K562 (cell line): ENCODE data around the gene DIP2C. TPM values are rescaled to one million over a fixed set of nuclear protein-coding genes. Genes with fewer than 3 reads are reported as not detected.

Source experiments
- ATAC-seq: fragments of 200-7000 bp; cut with Tn5 transposase; 3 replicates; pipeline ENCODE4 v1.9.1; 2020; ENCODE audit warnings: moderate library complexity
- BruUV-seq: library from RNA; stranded (reverse); fragments of 400-500 nt; replicated peaks from 2 replicates; lab custom pipeline; 2021; lab: Mats Ljungman, UMichigan
- CTCF ChIA-PET: fragments of 300-600 bp; formaldehyde crosslinking; extraction: SDS; loops from one replicate; lab custom pipeline; 2021; ENCODE audit warnings: low intra/inter-chr PET ratio; lab: Yijun Ruan, JAX
- POLR2A ChIA-PET: fragments of 300-600, 350-650 bp; sonication (Branson Sonifier 250); formaldehyde crosslinking; extraction: SDS; loops from one replicate; lab custom pipeline; 2021; ENCODE audit warnings: antibody characterized with exemption, inconsistent platforms; lab: Yijun Ruan, JAX
- DNase-seq, 4 experiments: peaks; one replicate each; pipeline versions ENCODE4 v3.0.0 to v3.0.0-alpha.2; 2011 to 2018; ENCODE audit warnings: low spot score in 3 of 4, mixed read lengths in 3 of 4; ENCODE audit errors: extremely low read depth in 1 of 4
- FAIRE-seq: peaks from 2 replicates; lab custom pipeline; 2011; peaks lifted over from hg19 to GRCh38; lab: Jason Lieb, UNC
- H2AFZ ChIP-seq: 2 replicates; pipeline ENCODE4 v1.6.0; 2011; ENCODE audit warnings: low read depth, low read length, control low read depth, inconsistent platforms
- H3K27ac ChIP-seq: fragments of 200-600 bp; 3 replicates; pipeline ENCODE4 v1.8.0; 2011; ENCODE audit warnings: low read depth, mild to moderate bottlenecking, control low read depth, inconsistent platforms, low read length, moderate library complexity, mixed read lengths; ENCODE audit errors: extremely low read depth
- H3K27me3 ChIP-seq, 2 experiments: fragments of 300-600 bp in 1 of 2; 2 replicates in 1 of 2; 3 replicates in 1 of 2; pipeline versions ENCODE4 v1.6.0 to v1.8.0; 2011; ENCODE audit warnings: inconsistent platforms in 2 of 2, low read length in 2 of 2, mild to moderate bottlenecking in 1 of 2, mixed read lengths in 1 of 2, moderate library complexity in 1 of 2; ENCODE audit not compliant: control insufficient read depth in 2 of 2, insufficient read depth in 2 of 2
- H3K36me3 ChIP-seq: fragments of 300-600 bp; 3 replicates; pipeline ENCODE4 v1.8.0; 2011; ENCODE audit warnings: mild to moderate bottlenecking, low read length, inconsistent platforms; ENCODE audit not compliant: control insufficient read depth, insufficient read depth
- H3K4me1 ChIP-seq, 2 experiments: fragments of 200-600 bp in 1 of 2; replicated peaks in 1 of 2; 2 replicates in 1 of 2; 3 replicates in 1 of 2; pipeline versions ENCODE4 v1.5.1 to v1.8.0; 2011; ENCODE audit warnings: inconsistent platforms in 2 of 2, low read length in 2 of 2, mild to moderate bottlenecking in 1 of 2, mixed read lengths in 1 of 2, moderate library complexity in 1 of 2; ENCODE audit not compliant: control insufficient read depth in 2 of 2, insufficient read depth in 2 of 2
- H3K4me2 ChIP-seq: 2 replicates; pipeline ENCODE4 v1.6.1; 2011; ENCODE audit warnings: low read length, control low read depth, inconsistent platforms, mixed read lengths; ENCODE audit not compliant: insufficient read depth
- H3K4me3 ChIP-seq: fragments of 200-600 bp; sonication (generic), shearing (Covaris generic); 2 replicates; pipeline ENCODE4 v1.5.1; 2016; ENCODE audit warnings: control low read depth, inconsistent platforms
- H3K79me2 ChIP-seq: fragments of 200-600 bp; 3 replicates; pipeline ENCODE4 v1.8.0; 2011; ENCODE audit warnings: low read length, inconsistent platforms; ENCODE audit not compliant: control insufficient read depth, insufficient read depth
- H3K9ac ChIP-seq, 2 experiments: 2 replicates each; pipeline versions ENCODE4 v1.6.0 to v1.6.1; 2011; ENCODE audit warnings: low read depth in 2 of 2, low read length in 2 of 2, control low read depth in 1 of 2, inconsistent platforms in 1 of 2, mild to moderate bottlenecking in 1 of 2, mixed read lengths in 1 of 2; ENCODE audit not compliant: insufficient read depth in 1 of 2
- H3K9me1 ChIP-seq: one replicate; pipeline ENCODE4 v1.6.0; 2011; ENCODE audit warnings: inconsistent platforms, mild to moderate bottlenecking, low read length, moderate library complexity; ENCODE audit not compliant: control insufficient read depth, insufficient read depth
- H3K9me3 ChIP-seq: replicated peaks from 2 replicates; pipeline ENCODE4 v1.5.1; 2011; ENCODE audit warnings: low read depth, low read length, inconsistent platforms; ENCODE audit not compliant: control insufficient read depth, insufficient read depth
- H4K20me1 ChIP-seq: replicated peaks from 2 replicates; pipeline ENCODE4 v1.6.1; 2011; ENCODE audit warnings: low read length, inconsistent platforms, mixed read lengths; ENCODE audit not compliant: control insufficient read depth, insufficient read depth
- DACH1 ChIP-seq: fragments of 450-650 bp; IDR thresholded peaks from 2 replicates; pipeline ENCODE4 v1.6.1; 2018; ENCODE audit not compliant: partially characterized antibody
- MAFG ChIP-seq: fragments of 450-650 bp; conservative IDR thresholded peaks from 2 replicates; pipeline ENCODE4 v1.6.1; 2016; ENCODE audit warnings: missing genetic modification characterization, missing compliant biosample characterization
- MAFK ChIP-seq: IDR thresholded peaks from 2 replicates; pipeline ENCODE4 v1.6.1; 2011; ENCODE audit warnings: low read length, improper control_type of control experiment
- TCFL5 ChIP-seq: fragments of 250-450 bp; sonication (Bioruptor Pico); conservative IDR thresholded peaks from 2 replicates; pipeline ENCODE4 v1.6.1; 2021; ENCODE audit warnings: mild to moderate bottlenecking, moderate library complexity, matching md5 sums
- WGBS: fragments of 100-300 bp; shearing (Covaris generic); methylation state at CpG from one replicate; pipeline ENCODE4 v1.1.6; 2016; ENCODE audit warnings: low coverage, mixed read lengths; ENCODE audit not compliant: insufficient coverage; ENCODE audit errors: missing lambda C conversion rate; 5-methylcytosine and 5-hydroxymethylcytosine counted together
- in situ Hi-C: fragments of 300-500 bp; cut with MboI; formaldehyde crosslinking; loops from 4 replicates; pipeline ENCODE4 v1.15.0; 2018; ENCODE audit warnings: inconsistent platforms, mixed read lengths
- intact Hi-C: fragments of 100-400 bp; cut with micrococcal nuclease; formaldehyde crosslinking; loops from 2 replicates; pipeline ENCODE4 v1.14.2; 2022
- polyA plus RNA-seq, 8 experiments: library from polyadenylated mRNA; depleted of rRNA in 4 of 8; stranded (reverse) in 5 of 8; unstranded in 3 of 8; fragments of >200 nt; fragmentation: Nextera tagmentation in 2 of 8; fragmentation: Illumina TruSeq in 1 of 8; extraction: Ambion mirVana in 2 of 8; extraction: Trizol in 1 of 8; gene quantifications; 2 replicates each; pipeline versions ENCODE4 v1.2.1 to v1.2.3, GENCODE V29; 2011 to 2014; ENCODE audit warnings: inconsistent platforms in 1 of 8, missing spikeins in 1 of 8
- total RNA-seq, 7 experiments: library from RNA; depleted of rRNA in 6 of 7; stranded (reverse); fragments of >200 nt in 6 of 7; fragmentation: Illumina TruSeq in 2 of 7; extraction: Trizol in 2 of 7; gene quantifications; 2 replicates each; pipeline versions ENCODE4 v1.2.1 to v1.2.3, GENCODE V29; 2011 to 2021; ENCODE audit warnings: low replicate concordance in 1 of 7
- TF ChIP-seq, protein P1 (sequence below): fragments of 250-450 bp; sonication (Bioruptor Pico); IDR thresholded peaks from 2 replicates; pipeline ENCODE4 v1.4.0; 2020; ENCODE audit warnings: mild to moderate bottlenecking, moderate library complexity

The DIP2C gene
- total and polyA plus RNA-seq, 9 of the 15 experiments (the other 6 are each of a cell fraction or from before 2014, with no cell fraction given), result 0.01 TPM; not detected in 8

DNA sequence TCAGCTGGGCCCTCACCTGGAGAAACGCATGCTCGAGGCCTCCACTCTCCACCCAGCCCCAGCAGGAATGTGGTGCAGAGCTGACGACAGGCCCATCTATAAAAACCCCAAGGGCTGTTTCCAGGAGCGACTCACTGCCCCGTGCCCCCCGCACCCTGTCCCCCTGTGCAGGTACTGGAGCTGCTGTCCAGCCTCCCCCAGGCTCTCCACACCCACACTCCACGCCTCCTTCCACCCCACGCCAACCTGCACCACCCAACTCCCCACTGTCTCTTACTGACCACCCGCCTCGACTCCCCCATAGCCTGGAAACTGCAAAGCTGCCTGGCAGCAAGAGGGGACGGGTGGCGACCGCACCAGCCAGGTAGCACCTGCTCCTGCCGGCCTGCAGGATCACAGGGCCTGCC, 43.3 kb downstream of the DIP2C start:
- in situ Hi-C loops (no loop called here), intact Hi-C loops (no loop called here)
- H3K4me1 ChIP-seq, result no peaks in the 10 kb centered on the region
- 4% methylated on average over 13 of the region's 14 CpGs for WGBS
- no peaks in the 10 kb centered on the region for H4K20me1 ChIP-seq
- H3K27ac ChIP-seq, result no peak overlapping the region
- CTCF ChIA-PET, result no interaction called here
- no peak for FAIRE-seq
- H3K27me3 ChIP-seq, result peaks cover 0 to 19% of the 10 kb centered on the region in 2 experiments; a peak in 3 of 5 replicates
- H3K4me2 ChIP-seq, result no peak overlapping the region
- no peak for DNase-seq
- ATAC-seq, result no peak
- H3K9me1 ChIP-seq, result no peaks in the 10 kb centered on the region
- no peaks in the 10 kb centered on the region for H3K79me2 ChIP-seq
- H3K36me3 ChIP-seq, result no peaks in the 10 kb centered on the region
- no peak overlapping the region for H2AFZ ChIP-seq
- TF ChIP-seq MAFK (no peak), MAFG (tag) (no peak), TCFL5 (CRISPR knock-in tag) (no peak), DACH1 (no peak)
- TF ChIP-seq, protein P1, sequence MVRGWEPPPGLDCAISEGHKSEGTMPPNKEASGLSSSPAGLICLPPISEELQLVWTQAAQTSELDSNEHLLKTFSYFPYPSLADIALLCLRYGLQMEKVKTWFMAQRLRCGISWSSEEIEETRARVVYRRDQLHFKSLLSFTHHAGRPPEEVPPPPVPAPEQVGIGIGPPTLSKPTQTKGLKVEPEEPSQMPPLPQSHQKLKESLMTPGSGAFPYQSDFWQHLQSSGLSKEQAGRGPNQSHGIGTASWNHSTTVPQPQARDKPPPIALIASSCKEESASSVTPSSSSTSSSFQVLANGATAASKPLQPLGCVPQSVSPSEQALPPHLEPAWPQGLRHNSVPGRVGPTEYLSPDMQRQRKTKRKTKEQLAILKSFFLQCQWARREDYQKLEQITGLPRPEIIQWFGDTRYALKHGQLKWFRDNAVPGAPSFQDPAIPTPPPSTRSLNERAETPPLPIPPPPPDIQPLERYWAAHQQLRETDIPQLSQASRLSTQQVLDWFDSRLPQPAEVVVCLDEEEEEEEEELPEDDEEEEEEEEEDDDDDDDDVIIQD, result no peak
- TF ChIP-seq, all 486 proteins: peak for 0
- no TSS peak for BruUV-seq
- H3K4me3 ChIP-seq, result no peak overlapping the region
- no peaks in the 10 kb centered on the region; the same call in none of the 2 replicates for H3K9me3 ChIP-seq
- POLR2A ChIA-PET, result no interaction called here
- no peak overlapping the region for H3K9ac ChIP-seq
